ENCODE data around the gene ZNF667.
A peak's percentile ranks its signal among the peaks of the same experiment; 100 is the strongest.

Gene ZNF667

DNA sequence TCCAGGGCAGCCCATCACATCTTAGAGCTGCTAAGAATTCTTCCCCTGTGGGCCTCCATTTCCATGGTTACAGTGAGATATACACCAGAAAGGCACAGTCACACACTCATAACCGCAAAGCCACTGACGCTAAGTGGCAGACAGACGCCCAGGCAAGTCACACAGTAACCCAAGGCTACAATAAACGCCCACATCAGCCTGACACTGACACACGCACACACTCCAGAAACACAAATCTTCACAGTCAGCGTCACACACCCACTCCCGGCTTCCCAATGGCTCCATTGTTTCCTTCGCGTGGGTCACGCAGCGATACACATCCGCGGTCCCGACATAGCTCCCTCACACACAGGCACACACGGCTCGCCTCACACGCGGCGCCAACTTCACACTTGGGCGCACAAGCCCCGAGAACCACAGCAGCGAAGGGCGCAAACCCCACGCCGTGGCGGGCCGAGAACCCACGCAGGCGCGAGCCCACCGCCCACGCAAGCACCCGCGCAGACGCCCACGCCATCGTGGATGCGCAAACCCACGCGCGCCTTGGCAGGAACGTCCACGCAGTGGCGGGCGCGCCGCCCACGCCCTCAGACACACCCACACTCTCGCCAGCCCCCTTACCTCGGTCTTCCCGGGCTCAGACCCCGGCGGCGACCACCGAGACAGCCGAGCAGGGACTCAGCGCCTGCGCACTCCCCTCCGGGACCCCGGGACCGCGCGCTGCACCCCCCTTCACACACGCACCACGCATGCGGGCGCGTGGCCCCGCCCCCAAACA is at the start of gene ZNF667:
TSS of gene ZNF667 (minus strand) at position 695 of the 778 bp plus-strand sequence. CDS start 14,975 bp downstream, outside the sequence.
- H3K27ac Mint-ChIP-seq = peak within 1 kb of the TSS; percentile 0
- peaks cover 19% of the 10 kb centered on the region for H3K36me3 Mint-ChIP-seq (ENCODE audit: low read depth)
- intact Hi-C loops (cut with micrococcal nuclease) = no loop called here
- H3K9me3 Mint-ChIP-seq = peaks cover 83% of the 10 kb centered on the region
- peaks cover 19% of the 10 kb centered on the region for H3K4me1 Mint-ChIP-seq (ENCODE audit: low read depth)
- peak within 1 kb of the TSS; percentile 73 for H3K4me3 Mint-ChIP-seq
- H3K27me3 Mint-ChIP-seq = peaks cover 20% of the 10 kb centered on the region

DNA sequence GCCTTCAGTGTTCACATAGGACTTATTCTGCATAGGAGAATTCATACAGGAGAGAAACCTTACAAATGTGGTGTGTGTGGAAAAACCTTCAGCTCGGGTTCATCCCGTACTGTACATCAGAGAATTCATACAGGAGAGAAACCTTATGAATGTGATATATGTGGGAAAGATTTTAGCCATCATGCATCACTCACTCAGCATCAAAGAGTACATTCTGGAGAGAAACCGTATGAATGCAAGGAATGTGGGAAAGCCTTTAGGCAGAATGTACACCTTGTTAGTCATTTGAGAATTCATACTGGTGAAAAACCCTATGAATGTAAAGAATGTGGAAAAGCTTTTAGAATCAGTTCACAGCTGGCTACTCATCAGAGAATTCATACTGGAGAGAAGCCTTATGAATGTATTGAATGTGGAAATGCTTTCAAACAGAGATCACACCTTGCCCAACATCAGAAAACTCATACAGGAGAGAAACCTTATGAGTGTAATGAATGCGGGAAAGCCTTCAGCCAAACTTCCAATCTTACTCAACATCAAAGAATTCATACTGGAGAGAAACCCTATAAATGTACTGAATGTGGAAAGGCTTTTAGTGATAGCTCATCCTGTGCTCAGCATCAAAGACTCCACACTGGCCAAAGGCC is 48.2 kb upstream of the ZNF667 start:
- Mint-ChIP-seq H3K4me1 (ENCODE audit: low read depth) (no peaks in the 10 kb centered on the region), H3K27me3 (no peaks in the 10 kb centered on the region), H3K27ac (no peak overlapping the region), H3K9me3 (peaks cover 98% of the 10 kb centered on the region), H3K36me3 (ENCODE audit: low read depth) (peaks cover 44% of the 10 kb centered on the region), H3K4me3 (no peak overlapping the region)
- intact Hi-C loops (cut with micrococcal nuclease) = no loop called here

DNA sequence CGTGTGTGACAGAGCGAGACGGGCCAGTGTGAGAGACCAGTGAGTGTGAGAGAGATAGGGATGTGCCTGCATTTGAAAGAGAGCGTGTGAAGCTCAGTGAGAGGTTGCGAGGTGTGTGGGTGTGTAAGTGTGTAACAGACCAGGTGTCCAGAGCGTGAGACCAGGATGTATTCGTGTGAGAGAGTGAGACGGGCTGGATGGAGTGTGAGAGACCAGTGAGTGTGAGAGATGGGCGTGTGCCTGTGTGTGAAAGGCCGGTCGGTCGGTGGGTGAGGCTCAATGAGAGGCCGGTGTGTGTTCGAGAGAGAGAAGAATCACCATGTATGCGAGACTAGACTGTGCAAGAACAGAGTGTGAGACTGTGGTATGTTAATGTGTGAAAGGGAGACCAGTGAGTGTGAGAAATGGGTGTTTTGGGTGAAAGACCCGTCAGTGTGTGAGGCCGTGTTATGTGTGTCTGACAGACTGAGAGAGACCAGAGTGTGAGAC is 31.2 kb upstream of the ZNF667 start:
- Mint-ChIP-seq H3K36me3 (ENCODE audit: low read depth) (peaks cover 5% of the 10 kb centered on the region), H3K9me3 (peaks cover 17% of the 10 kb centered on the region), H3K4me3 (no peak overlapping the region), H3K4me1 (ENCODE audit: low read depth) (no peaks in the 10 kb centered on the region), H3K27me3 (no peaks in the 10 kb centered on the region), H3K27ac (no peak overlapping the region)
- intact Hi-C loops (cut with micrococcal nuclease) = loop anchor here (1.0 to 10.0 kb wide), 2 partner anchors 30 to 94 kb away; partner anchors contain the start of gene ZFP28

DNA sequence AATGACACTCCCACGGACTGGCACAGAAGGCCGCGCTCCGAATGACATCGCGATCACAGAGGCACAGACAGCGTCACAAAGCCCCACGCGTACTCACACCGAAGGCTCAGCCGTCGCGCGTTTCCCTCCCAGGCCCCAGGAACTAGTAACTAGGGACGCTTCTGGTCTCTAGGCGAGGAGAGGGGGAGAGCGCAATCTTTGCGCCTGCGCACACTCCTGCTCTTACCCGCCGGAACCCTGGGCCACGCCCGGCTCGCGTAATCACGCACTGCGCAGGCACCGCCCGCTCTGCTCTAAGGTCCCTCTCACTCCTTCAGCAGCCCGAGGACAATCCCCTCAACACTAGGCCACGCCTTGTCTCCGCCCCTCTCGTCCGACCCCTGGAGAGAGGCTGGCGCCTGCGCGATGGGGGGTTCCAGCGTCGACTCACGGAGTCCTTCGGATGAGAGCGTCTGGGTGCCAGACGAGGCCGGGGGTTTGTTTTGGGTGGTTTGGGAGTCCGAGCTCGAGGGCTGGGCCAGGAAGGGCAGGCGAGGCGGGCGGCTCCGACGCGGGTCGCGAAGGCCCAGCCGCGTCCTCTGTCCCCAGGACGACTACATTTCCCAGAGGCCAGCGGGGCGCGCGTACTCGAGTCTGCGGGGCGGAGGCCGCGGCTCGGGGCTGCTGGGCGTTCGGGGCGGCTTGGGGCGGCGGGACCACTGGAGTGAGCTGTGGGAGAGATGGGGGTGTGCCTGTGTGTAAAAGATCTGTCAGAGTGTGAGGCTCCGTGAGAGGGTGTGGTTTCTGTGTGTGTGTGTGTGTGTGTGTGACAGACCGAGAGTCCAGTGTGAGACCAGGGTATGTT is 30.5 kb upstream of the ZNF667 start, which contains the start of gene ZNF471:
TSS of gene ZNF471 (plus strand) at position 410 of the 844 bp plus-strand sequence. CDS start 3,717 bp downstream, outside the sequence.
- no peak within 1 kb of the TSS for H3K27ac Mint-ChIP-seq
- intact Hi-C loops (cut with micrococcal nuclease) = loop anchor here (1.0 to 10.0 kb wide), 2 partner anchors 31 to 93 kb away; partner anchors contain the start of gene ZFP28

DNA sequence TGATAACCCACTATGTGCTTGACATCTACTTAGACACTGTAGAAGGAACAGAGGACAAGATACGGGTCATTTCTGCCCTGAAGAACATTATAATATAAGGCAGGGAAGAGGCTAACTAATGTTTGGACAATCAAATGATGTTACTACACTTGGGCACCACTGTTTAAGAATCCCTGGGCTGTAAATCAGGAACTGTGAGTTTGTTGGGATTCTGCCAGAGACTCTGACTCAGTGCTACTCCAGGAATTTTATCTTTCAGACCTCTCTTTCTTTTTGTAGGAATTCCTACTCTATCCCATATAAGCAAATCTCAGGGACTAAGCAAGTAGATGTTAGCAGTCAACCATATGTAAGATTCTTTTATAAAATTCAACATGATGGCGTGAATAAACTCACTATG is 27.4 kb upstream of the ZNF667 start:
- intact Hi-C loops (cut with micrococcal nuclease) = loop anchor here (10.0 kb wide), 1 partner anchor 90 kb away; no protein-coding TSS in a partner anchor
- Mint-ChIP-seq H3K4me1 (ENCODE audit: low read depth) (no peaks in the 10 kb centered on the region), H3K27me3 (no peaks in the 10 kb centered on the region), H3K4me3 (no peak overlapping the region), H3K27ac (no peak overlapping the region), H3K9me3 (peaks cover 45% of the 10 kb centered on the region), H3K36me3 (ENCODE audit: low read depth) (no peaks in the 10 kb centered on the region)

More for the DNA sequence above, 30.5 kb upstream of the ZNF667 start, which contains the start of gene ZNF471:
- Mint-ChIP-seq H3K9me3 (peaks cover 17% of the 10 kb centered on the region), H3K4me1 (ENCODE audit: low read depth) (no peaks in the 10 kb centered on the region), H3K27me3 (no peaks in the 10 kb centered on the region), H3K4me3 (no peak within 1 kb of the TSS), H3K36me3 (ENCODE audit: low read depth) (no peaks in the 10 kb centered on the region)

DNA sequence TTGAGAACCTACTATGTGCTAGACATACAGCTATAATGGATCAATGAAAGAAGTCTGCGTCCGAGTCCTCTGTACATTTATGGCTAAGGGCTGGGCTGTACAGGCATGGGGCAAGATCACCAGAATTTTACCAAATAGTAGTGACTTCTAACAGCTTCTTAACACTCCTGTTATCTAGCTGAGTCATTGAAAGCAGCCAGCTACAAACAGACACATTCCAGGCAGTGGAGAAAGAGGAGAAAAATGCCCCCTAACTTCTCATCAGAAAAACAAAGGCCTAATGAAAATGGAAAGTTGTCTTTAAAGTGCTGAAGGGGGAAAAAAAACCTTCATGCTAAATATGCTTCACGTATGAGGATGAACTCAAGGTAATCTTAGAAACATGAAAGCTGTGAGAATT is 14.3 kb upstream of the ZNF667 start:
- H3K4me3 Mint-ChIP-seq = no peak overlapping the region
- no peaks in the 10 kb centered on the region for H3K27me3 Mint-ChIP-seq
- intact Hi-C loops (cut with micrococcal nuclease) = no loop called here
- no peak overlapping the region for H3K27ac Mint-ChIP-seq
- no peaks in the 10 kb centered on the region for H3K4me1 Mint-ChIP-seq (ENCODE audit: low read depth)
- peaks cover 98% of the 10 kb centered on the region for H3K9me3 Mint-ChIP-seq
- no peaks in the 10 kb centered on the region for H3K36me3 Mint-ChIP-seq (ENCODE audit: low read depth)

DNA sequence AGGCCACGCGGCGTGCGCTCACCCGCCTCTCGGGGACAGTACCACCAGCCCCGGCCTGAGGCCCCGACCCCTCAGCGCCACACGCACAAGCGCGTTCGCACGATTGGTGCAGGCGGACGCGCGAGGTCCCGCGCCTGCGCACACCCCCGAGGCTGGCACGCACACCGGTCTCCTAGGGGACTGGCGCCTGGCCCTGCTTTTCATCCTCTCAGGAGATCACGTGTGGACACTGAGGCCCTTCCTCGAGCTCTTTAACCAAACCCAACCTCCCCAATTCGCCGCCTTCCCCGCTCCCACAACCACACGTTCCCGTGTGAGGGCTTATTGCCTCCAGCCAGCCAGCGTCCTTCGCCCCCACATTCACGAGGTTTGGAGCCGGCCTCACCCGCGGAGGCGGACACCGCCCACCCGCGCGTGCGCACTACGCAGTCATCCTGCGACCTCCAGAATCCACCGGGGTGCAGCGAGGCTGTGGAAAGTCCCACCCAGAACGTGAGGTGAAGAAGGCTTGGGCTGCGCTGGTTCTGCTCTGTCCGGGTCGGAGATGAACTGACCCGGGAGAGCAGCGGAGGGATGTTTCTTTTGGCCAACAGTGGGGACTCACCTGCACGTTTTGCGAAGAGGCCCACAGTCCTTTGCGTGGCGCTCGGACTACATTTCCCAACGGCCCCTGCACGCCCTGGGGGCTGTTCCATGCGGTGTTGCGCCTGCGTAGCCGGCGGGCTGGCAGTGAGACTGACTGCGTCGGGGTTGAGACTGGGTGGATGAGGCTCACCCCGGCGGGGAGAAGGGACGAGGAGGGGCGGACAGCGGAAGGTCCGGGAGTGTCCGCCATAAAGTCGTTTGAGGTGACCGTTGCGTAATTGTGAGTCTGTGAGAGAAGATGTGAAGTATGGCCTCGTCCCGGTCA is 539 bp upstream of the ZNF667 start:
- Mint-ChIP-seq H3K27ac (peak overlapping the region; percentile 0), H3K27me3 (peaks cover 20% of the 10 kb centered on the region), H3K4me3 (peak overlapping the region; percentile 73), H3K9me3 (peaks cover 79% of the 10 kb centered on the region), H3K4me1 (ENCODE audit: low read depth) (peaks cover 19% of the 10 kb centered on the region), H3K36me3 (ENCODE audit: low read depth) (peaks cover 19% of the 10 kb centered on the region)
- intact Hi-C loops (cut with micrococcal nuclease) = no loop called here

DNA sequence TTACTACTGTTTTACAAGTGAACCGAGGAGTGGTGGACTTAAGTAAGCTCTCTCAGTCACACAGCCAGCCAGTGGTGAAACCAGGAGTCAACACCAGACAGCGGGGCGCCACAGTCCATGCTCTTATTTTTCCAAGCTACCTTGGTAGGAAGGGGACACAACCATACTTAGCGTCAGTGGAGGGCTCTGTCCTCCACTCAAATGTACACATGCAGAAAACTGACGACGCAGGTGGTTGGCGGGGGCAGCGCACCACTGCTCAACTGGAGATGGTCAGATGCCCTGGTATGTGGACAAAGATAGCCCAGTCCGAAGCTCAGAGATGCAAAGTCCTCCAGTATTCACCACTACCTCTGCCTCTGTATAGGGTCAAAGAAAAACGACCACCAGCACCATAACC is 1.1 kb downstream of the ZNF667 start:
- Mint-ChIP-seq H3K27ac (no peak overlapping the region), H3K27me3 (peaks cover 20% of the 10 kb centered on the region), H3K9me3 (peaks cover 84% of the 10 kb centered on the region), H3K36me3 (ENCODE audit: low read depth) (peaks cover 19% of the 10 kb centered on the region), H3K4me1 (ENCODE audit: low read depth) (peaks cover 19% of the 10 kb centered on the region), H3K4me3 (no peak overlapping the region)
- intact Hi-C loops (cut with micrococcal nuclease) = no loop called here

DNA sequence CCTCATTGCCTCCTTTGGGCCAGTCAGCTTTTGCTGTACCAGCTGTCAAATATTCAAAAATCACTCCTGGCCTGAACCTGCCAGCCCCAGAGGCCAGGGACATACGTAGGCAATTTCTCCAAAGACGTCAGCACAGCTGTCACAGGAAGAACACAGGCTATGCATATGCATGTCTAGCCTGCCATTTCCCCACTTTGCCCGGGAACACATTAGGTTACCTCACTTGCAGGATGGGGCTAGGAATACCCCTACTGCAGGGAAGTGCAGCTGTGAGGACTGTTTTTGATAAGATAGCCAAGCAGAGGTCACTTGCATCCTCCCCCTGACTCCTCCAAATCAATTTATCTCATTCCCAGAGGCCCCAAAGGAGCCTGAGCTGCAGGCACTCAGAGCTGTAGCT is 2.8 kb downstream of the ZNF667 start:
- peaks cover 91% of the 10 kb centered on the region for H3K9me3 Mint-ChIP-seq
- H3K27ac Mint-ChIP-seq = no peak overlapping the region
- H3K4me3 Mint-ChIP-seq = no peak overlapping the region
- H3K36me3 Mint-ChIP-seq (ENCODE audit: low read depth) = peaks cover 19% of the 10 kb centered on the region
- H3K4me1 Mint-ChIP-seq (ENCODE audit: low read depth) = peaks cover 19% of the 10 kb centered on the region
- intact Hi-C loops (cut with micrococcal nuclease) = no loop called here
- H3K27me3 Mint-ChIP-seq = peaks cover 20% of the 10 kb centered on the region

DNA sequence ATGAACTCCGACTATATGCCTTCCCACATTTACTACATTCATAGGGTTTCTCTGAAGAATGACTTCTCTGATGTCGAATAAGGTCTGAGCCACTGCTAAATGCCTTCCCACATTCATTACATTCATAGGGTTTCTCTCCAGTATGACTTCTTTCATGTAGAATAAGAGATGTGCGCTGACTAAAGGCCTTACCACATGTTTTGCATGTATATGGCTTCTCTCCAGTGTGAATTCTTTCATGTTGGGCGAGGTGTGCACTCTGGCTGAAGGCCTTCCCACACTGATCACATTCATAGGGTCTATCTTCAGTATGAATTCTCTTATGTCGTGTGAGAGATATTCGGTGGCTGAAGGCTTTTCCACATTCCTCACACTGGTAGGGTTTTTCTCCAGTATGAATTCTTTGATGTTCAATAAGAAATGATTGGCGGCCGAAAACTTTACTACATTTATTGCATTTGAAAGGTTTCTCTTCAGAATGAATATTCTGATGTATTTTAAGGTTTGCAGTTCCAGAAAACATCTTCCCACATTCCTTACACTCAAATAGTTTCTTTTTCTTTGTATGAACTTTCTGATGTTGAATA is 35.8 kb downstream of the ZNF667 start:
- Mint-ChIP-seq H3K36me3 (ENCODE audit: low read depth) (no peaks in the 10 kb centered on the region), H3K27ac (no peak overlapping the region), H3K4me3 (no peak overlapping the region), H3K9me3 (peaks cover 84% of the 10 kb centered on the region), H3K27me3 (no peaks in the 10 kb centered on the region), H3K4me1 (ENCODE audit: low read depth) (no peaks in the 10 kb centered on the region)
- intact Hi-C loops (cut with micrococcal nuclease) = no loop called here

DNA sequence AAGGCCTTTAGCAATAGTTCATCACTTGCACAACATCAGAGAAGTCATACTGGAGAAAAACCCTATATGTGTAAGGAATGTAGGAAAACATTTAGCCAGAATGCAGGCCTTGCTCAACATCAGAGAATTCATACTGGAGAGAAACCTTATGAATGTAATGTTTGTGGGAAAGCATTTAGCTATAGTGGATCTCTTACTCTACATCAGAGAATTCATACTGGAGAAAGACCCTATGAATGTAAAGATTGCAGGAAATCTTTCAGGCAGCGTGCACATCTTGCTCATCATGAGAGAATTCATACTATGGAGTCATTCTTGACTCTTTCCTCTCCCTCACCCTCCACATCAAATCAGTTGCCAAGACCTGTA is 53.2 kb downstream of the ZNF667 start:
- no peak overlapping the region for H3K27ac Mint-ChIP-seq
- no peak overlapping the region for H3K4me3 Mint-ChIP-seq
- intact Hi-C loops (cut with micrococcal nuclease) = no loop called here
- H3K9me3 Mint-ChIP-seq = peaks cover 95% of the 10 kb centered on the region
- no peaks in the 10 kb centered on the region for H3K27me3 Mint-ChIP-seq
- H3K36me3 Mint-ChIP-seq (ENCODE audit: low read depth) = peaks cover 56% of the 10 kb centered on the region
- H3K4me1 Mint-ChIP-seq (ENCODE audit: low read depth) = no peaks in the 10 kb centered on the region

DNA sequence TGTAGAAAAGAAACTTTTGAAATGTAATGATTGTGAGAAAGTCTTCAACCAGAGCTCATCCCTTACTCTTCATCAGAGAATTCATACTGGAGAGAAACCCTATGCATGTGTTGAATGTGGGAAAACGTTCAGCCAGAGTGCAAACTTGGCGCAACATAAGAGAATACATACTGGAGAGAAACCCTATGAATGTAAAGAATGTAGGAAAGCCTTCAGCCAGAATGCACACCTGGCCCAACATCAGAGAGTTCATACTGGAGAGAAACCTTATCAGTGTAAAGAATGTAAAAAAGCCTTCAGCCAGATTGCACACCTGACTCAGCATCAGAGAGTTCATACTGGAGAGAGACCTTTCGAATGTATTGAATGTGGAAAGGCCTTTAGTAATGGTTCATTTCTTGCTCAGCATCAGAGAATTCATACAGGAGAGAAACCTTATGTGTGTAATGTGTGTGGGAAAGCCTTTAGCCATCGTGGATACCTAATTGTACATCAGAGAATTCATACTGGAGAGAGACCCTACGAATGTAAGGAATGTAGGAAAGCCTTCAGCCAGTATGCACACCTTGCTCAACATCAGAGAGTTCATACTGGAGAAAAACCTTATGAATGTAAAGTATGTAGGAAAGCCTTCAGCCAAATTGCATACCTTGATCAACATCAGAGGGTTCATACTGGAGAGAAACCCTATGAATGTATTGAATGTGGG is 53.7 kb downstream of the ZNF667 start:
- Mint-ChIP-seq H3K4me1 (ENCODE audit: low read depth) (no peaks in the 10 kb centered on the region), H3K36me3 (ENCODE audit: low read depth) (peaks cover 62% of the 10 kb centered on the region)
- intact Hi-C loops (cut with micrococcal nuclease) = no loop called here

More for the DNA sequence above, 53.7 kb downstream of the ZNF667 start:
- Mint-ChIP-seq H3K4me3 (no peak overlapping the region), H3K9me3 (peaks cover 96% of the 10 kb centered on the region), H3K27me3 (no peaks in the 10 kb centered on the region), H3K27ac (no peak overlapping the region)
